GM12873 (cell line): ENCODE data around the gene DLG5.

Experiments used
- CTCF ChIP-seq: IDR thresholded peaks from 2 replicates; pipeline ENCODE4 v1.5.1; 2012; ENCODE audit warnings: low read depth, mild to moderate bottlenecking, moderate library complexity, low read length, control low read depth; ENCODE audit not compliant: insufficient read depth; ENCODE audit errors: missing control alignments

DLG5 gene

GRCh38 chr10:77905781-77906180 is 20.8 kb downstream of the DLG5 start:
- TF ChIP-seq CTCF: no peak

GRCh38 chr10:77905086-77905748 is 21.3 kb downstream of the DLG5 start:
- no peak for TF ChIP-seq CTCF

GRCh38 chr10:77904100-77904840 is 22.3 kb downstream of the DLG5 start:
- TF ChIP-seq CTCF: no peak

GRCh38 chr10:77902159-77902558 is 24.4 kb downstream of the DLG5 start:
- no peak for TF ChIP-seq CTCF

GRCh38 chr10:77901743-77902142 is 24.8 kb downstream of the DLG5 start:
- TF ChIP-seq CTCF: no peak

- TF ChIP-seq CTCF: no peak
Observed at GRCh38 chr10:77899690-77900089, 26.9 kb downstream of the DLG5 start.

GRCh38 chr10:77899080-77899477 is 27.5 kb downstream of the DLG5 start:
- no peak for TF ChIP-seq CTCF
